Neutrophil (primary cell): ENCODE data around the gene GNPTG.

Experiments
- H3K27ac ChIP-seq: fragments of 200-600 bp; sonication (generic); 2 replicates; pipeline ENCODE4 v1.5.1; 2016; ENCODE audit warnings: mild to moderate bottlenecking, moderate library complexity
- H3K27me3 ChIP-seq: fragments of 200-600 bp; sonication (generic); 2 replicates; pipeline ENCODE4 v1.6.0; 2016; ENCODE audit warnings: mild to moderate bottlenecking
- H3K36me3 ChIP-seq: fragments of 200-600 bp; sonication (generic); 2 replicates; pipeline ENCODE4 v1.5.1; 2017
- H3K4me1 ChIP-seq, 2 experiments: fragments of 200-600 bp in 1 of 2; sonication (generic) in 1 of 2; 1 replicate in 1 of 2; 2 replicates in 1 of 2; pipeline versions ENCODE4 v1.5.1 to v1.6.1; 2013 to 2016; ENCODE audit warnings: low read depth in 1 of 2, low read length in 1 of 2, mild to moderate bottlenecking in 1 of 2, moderate library complexity in 1 of 2; ENCODE audit not compliant: control insufficient read depth in 1 of 2, insufficient read depth in 1 of 2
- H3K4me3 ChIP-seq, 2 experiments: fragments of 200-600 bp in 1 of 2; sonication (generic) in 1 of 2; 1 replicate in 1 of 2; 2 replicates in 1 of 2; pipeline ENCODE4 v1.5.1; 2013 to 2016; ENCODE audit warnings: low read depth in 1 of 2, low read length in 1 of 2, mild to moderate bottlenecking in 1 of 2, moderate library complexity in 1 of 2
- H3K9me3 ChIP-seq: fragments of 200-600 bp; sonication (generic); 2 replicates; pipeline ENCODE4 v1.5.1; 2016
- CTCF ChIP-seq: fragments of 200-600 bp; sonication (generic); IDR thresholded peaks from 2 replicates; pipeline ENCODE4 v1.5.1; 2016; ENCODE audit warnings: antibody characterized with exemption

The GNPTG gene

GRCh38 chr16:1308977-1309885 lies 42.5 kb upstream of the GNPTG start, which contains the start of gene UBE2I:
UBE2I (plus strand) TSS chr16:1309636; CDS start chr16:1314031, 4,395 bp downstream.
- Histone ChIP-seq H3K36me3 (peaks cover 17% of the 10 kb centered on the region), H3K9me3 (no peaks in the 10 kb centered on the region), H3K4me1 (peaks cover 29 to 35% of the 10 kb centered on the region in 2 experiments), H3K4me3 (peak within 1 kb of the TSS; percentile 89 to 91), H3K27me3 (no peaks in the 10 kb centered on the region), H3K27ac (peak within 1 kb of the TSS; percentile 94)
- peak; percentile 4 for TF ChIP-seq CTCF

- H3K27me3 ChIP-seq, result no peaks in the 10 kb centered on the region
- no peak for TF ChIP-seq CTCF
- H3K9me3 ChIP-seq, result no peaks in the 10 kb centered on the region
- peaks cover 26% of the 10 kb centered on the region for H3K36me3 ChIP-seq
- peak overlapping the region; percentile 69 to 76 for H3K4me3 ChIP-seq
- peaks cover 29 to 35% of the 10 kb centered on the region in 2 experiments for H3K4me1 ChIP-seq
- peak overlapping the region; percentile 94 for H3K27ac ChIP-seq
Observed at GRCh38 chr16:1309888-1310831, 41.6 kb upstream of the GNPTG start.

GRCh38 chr16:1310832-1311200 lies 40.9 kb upstream of the GNPTG start:
- peaks cover 33% of the 10 kb centered on the region for H3K36me3 ChIP-seq
- no peaks in the 10 kb centered on the region for H3K27me3 ChIP-seq
- peak overlapping the region; percentile 69 to 76 for H3K4me3 ChIP-seq
- H3K4me1 ChIP-seq, result peaks cover 29 to 35% of the 10 kb centered on the region in 2 experiments
- no peak for TF ChIP-seq CTCF
- peak overlapping the region; percentile 94 for H3K27ac ChIP-seq
- H3K9me3 ChIP-seq, result no peaks in the 10 kb centered on the region

GRCh38 chr16:1311212-1311737 lies 40.5 kb upstream of the GNPTG start:
- no peaks in the 10 kb centered on the region for H3K27me3 ChIP-seq
- no peaks in the 10 kb centered on the region for H3K9me3 ChIP-seq
- peak overlapping the region; percentile 69 to 76 for H3K4me3 ChIP-seq
- peaks cover 37% of the 10 kb centered on the region for H3K36me3 ChIP-seq
- TF ChIP-seq CTCF, result no peak
- peak overlapping the region; percentile 94 for H3K27ac ChIP-seq
- peaks cover 29 to 35% of the 10 kb centered on the region in 2 experiments for H3K4me1 ChIP-seq
